T-helper 1 cell treated with Interleukin-12 subunit alpha and Interleukin-12 subunit beta and Interleukin-4 antibody, amounts not matched to agents 30 ng/mL and 1 ng/mL, for 36 hours (primary cell): ENCODE results near the gene GYS1. TPM values are rescaled to one million over a fixed set of nuclear protein-coding genes. Genes with fewer than 3 reads are reported as not detected.

Experiments
- intact Hi-C: fragments of 100-400 bp; cut with micrococcal nuclease; formaldehyde crosslinking; loops from one replicate; pipeline ENCODE4 v1.15.1; 2024
- total RNA-seq: library from RNA; stranded (reverse); gene quantifications from 2 replicates; pipeline ENCODE4 v1.2.3, GENCODE V29; 2022

Gene GYS1
- total RNA-seq, 1 donor from 2014 or later = 76.2 TPM

DNA sequence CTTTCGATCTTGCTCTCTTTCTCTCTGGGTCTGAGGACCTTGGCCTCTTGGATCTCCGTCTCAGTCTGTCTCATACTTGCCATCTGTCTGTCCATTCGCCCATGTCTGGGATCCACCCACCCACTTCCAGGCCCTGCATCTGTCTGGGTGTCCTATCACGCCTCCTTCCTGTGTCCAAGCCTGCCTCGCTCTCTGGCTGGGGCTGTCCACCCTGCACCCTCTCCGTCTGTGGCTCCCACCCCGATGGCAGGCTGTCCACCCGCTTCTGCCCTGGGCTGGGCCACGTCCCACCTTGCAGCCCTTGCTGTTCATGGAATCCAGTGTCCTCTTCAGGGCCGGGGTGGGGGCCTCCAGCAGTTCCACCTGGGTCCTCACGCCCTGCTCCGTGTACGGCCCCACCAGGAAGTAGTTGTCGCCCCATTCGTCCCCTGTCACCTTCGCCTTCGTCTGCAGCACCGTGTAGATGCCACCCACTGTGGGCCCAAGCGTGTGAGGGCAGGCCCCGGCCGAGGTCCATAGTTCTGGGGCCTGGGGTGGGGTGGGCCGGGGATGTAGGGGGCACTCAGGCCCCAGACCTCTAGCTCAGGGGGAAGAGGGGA, 2.0 kb downstream of the GYS1 start:
- intact Hi-C loops = loop anchor here (5.0 kb wide), 3 partner anchors 156 to 776 kb away; partner anchors contain the start of genes ALDH16A1, AP2A1 and PIH1D1

DNA sequence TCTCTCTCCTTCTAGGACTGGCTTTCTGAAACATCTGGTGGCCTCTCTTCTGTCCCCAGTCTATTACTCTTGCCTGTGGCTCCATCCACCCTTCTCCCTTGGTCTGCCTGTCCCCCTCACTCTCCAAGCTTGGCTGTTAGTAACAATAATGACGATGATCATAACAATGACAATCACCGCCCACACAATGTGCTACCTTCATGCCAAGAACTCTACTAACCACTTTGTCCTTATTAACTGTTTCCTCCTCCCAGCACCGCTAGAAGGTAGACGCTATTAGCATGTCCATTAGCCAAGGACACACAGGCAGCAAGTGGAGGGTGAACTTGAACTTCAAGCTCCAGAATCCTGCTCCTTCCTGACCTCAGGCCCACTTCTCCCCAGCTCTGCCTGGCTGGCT, 2.7 kb downstream of the GYS1 start:
- intact Hi-C loops = loop anchor here (5.0 kb wide), 3 partner anchors 157 to 777 kb away; partner anchors contain the start of genes ALDH16A1, AP2A1 and PIH1D1

- intact Hi-C loops = loop anchor here (5.0 kb wide), 3 partner anchors 158 to 778 kb away; partner anchors contain the start of genes ALDH16A1, AP2A1 and PIH1D1
Measured at GRCh38 chr19:48989701-48990291, 3.3 kb downstream of the GYS1 start.

DNA sequence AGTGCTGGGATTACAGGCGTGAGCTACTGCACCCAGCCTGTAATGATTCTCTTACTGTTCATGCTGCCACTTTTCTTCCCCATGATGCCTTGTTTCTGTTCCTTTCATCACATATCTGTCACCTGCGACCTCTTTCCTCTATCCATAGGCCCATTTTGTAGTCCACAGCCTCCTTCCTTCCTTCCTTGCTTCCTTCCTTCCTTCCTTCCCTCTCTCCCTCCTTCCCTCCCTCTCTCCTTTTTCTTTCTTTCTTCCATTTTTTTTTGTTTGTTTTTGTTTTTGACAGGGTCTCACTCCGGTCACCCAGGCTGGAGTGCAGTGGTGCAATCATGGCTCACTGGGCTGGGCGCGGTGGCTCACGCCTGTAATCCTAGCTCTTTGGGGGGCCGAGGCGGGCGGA, 4.2 kb downstream of the GYS1 start:
- intact Hi-C loops = no loop called here

DNA sequence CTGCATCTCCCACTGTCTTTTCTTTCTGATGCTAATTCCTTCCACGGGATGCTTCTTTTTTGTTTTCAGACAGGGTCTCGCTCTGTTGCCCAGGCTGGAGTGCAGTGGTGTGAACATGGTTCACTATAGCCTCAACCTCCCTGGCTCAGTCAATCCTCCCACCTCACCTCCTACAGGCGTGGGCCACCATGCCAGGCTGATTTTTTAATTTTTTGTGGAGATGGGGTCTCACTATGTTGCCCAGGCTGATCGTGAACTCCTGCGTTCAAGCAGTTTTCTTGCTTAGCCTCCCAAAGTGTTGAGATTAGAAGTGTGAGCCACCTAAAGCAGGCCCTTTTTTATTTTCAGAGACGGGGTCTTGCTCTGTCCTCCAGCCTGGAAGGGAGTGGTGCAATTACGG, 4.8 kb downstream of the GYS1 start:
- intact Hi-C loops = no loop called here

DNA sequence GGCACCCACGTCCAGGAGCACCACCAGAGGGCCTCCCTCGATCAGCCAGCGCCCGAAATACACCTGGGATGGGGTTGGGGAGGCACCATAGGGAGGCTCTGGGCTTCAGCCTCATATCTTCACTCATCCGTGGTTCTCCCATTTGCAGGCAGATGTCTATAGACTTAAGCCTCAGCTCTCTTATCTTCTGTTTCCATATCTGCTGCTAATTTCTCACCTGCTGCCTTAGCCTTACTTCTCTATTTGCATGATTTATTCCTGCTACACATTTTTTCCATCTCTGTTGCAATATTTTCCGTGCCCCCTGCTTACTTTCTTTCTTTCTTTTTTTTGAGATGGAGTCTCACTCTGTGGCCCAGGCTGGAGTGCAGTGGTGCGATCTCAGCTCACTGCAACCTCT, 5.8 kb downstream of the GYS1 start:
- intact Hi-C loops = no loop called here

- intact Hi-C loops = no loop called here
Measured at GRCh38 chr19:48986211-48986610, 6.9 kb downstream of the GYS1 start.

DNA sequence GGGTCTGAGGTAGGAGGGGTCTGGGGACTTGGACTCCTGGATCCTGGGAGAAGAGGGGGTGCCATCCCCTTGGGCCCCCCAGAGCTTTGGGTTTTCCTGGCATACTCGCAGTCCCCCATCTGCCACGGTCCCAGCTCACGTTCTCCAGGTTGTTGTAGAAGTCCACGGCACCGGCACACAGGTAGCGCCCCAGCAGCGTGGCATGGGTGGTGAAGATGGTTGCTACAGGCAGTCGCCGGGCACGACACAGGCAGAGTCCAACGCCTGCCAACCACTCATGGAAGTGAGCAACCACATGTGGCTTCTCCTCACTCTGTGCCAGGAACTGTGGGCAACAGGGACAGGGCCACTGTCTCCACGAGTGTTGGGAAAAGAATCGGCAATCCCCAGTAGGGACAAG, 7.4 kb downstream of the GYS1 start:
- intact Hi-C loops = no loop called here

DNA sequence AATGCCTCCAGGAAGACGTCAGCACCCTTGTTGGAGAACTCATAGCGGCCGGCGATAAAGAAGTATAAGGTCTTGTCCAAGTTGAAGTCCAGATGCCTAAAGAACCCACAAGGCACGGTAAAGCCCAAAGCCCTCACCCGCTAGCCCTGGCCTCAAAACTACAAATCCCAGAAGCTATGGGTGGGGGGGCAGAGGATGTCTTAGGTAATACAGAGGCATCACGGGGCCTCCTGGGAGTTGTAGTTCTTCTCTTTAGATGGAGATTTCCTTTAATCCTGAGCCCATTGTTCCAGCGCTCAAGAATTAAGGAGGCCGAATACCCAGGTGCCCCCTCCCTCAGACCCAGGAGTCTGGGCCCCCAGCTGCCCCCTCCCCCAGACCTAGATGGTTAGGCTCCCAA, 10.8 kb downstream of the GYS1 start:
- intact Hi-C loops = no loop called here

- intact Hi-C loops = no loop called here
Measured at GRCh38 chr19:48977061-48977460, 16.0 kb downstream of the GYS1 start.

DNA sequence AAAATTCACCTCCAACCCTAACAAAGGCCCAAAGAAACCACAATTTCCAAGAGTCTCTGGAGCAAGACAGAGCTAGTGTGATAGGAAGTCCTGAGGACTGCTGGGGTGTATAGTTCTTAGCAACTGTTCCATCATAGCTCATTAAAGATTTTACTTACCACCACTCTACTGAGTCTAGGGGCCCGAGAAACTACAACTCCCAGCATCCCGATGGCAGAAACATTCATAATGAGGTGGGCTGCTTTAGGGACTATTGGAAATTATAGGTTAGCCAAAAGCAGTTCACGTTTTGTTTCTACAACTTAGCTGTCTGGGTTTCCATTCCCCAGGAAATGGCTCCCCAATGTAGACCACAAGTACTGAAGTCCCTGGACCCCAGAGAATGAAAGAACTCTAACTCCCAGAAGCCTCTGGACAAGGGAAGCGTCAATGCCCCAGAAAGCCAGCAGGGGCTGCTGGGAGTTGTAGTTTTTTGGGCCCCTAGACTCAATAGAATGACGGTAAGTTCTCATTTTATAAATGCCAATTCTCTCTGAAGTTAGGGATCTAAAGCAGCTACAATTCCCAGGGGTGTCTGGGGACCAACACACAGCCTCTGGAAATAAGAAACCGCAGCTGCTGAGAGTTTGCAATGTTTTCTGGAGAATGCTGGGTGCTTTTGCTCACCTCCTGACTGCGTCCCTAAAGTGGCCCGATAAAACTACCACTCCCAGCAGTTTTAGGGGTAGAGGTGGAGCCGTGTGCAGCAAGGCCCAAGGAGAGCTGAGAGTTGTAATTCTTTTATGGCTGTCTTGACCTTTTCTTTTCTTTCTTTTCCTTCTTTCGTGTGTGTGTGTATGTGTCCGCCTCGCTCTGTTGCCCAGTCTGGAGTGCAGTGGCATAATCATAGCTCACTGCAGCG, 16.9 kb downstream of the GYS1 start:
- intact Hi-C loops = no loop called here

DNA sequence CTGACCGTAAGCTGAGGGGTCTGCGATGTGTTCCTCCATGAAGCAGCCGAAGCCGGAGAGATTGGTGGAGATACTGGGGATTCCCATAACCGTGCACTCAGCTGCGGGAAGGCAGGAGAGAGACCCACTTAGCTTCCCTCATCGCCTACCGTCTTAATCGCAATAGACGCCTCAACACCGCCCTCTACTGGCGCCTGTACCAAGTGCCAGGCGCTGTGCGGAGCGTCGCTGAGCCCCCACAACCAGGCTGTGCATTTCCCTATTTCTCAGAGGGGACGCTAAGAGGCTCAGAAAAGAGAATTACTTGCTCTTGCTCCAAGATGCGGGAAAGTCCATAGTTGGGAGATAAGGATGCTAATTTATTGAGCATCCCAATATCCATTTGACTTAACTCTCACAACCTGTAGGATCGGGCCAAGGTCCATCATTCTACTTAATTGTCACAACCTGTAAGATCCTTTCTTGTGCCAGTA, 22.1 kb downstream of the GYS1 start:
- intact Hi-C loops = loop anchor here (1.0 to 5.0 kb wide), 6 partner anchors 38 to 324 kb away; partner anchors contain the start of genes CA11 and DHDH

- intact Hi-C loops = loop anchor here (5.0 kb wide), 1 partner anchor 323 kb away; the partner anchor contains the start of gene CA11
Measured at GRCh38 chr19:48970139-48970766, 22.9 kb downstream of the GYS1 start.

DNA sequence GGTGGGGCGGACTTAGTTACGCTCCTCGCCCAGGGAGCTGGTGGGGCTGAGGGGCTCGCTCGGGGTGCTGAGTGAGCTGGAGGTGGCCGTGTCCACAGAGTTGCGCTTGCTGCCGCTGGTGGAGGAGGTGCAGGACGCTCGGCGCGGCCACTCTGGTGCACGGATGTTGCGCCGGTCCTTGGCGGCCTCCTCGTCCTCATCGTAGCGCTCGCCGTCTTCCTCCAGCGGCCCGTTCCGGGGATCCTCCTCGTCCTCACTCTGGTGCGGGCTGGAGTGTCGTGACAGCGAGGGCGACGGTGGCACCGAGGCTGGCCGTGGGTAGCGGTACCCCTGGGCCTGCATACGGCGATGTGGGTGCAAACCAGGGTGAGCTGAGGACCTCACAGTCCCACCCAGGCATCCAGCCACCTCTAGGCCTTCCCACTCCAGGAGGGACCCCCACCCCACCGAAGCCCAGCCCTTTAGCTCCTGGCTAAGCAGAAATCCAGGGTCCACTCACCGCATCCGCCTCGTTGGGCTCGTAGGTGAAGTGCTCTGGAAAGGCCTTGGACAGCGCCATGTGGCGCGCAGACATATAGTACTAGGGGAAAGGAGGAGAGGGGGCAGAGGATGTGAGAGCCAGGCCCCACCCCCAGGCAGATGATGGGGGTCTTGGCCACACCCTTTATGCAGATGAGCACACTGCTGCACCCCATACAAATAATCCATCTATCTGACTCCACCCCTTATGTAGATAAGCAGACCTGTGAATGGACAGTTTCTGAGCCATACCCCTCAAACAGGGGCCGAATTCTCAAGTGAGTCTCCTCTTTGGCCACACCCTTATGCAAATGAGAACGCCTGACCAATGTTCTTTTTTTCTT, 23.6 kb downstream of the GYS1 start:
- intact Hi-C loops = loop anchor here (5.0 to 10.0 kb wide), 2 partner anchors 322 to 465 kb away; partner anchors contain the start of gene CA11

DNA sequence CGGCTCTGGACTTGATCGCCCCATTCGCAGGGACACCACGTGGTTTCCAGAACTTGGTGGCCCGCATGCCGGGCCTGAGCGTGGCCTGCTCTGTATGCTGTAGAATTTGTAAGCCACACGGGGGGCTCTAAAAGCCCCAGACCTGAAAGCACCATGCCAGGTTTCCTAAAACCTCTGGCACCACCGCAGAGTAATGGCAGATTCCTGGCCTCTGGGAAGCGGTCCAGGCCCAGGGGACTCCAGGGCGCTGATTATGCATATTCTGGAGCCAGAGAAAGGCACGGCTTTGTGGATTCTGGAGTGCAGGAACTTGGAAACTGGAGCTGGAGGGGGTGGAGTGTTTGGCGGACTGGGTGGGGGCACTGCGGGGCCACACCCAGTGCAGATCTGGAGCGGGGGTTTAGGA, 24.3 kb downstream of the GYS1 start:
- intact Hi-C loops = loop anchor here (10.0 kb wide), 1 partner anchor 464 kb away; no protein-coding TSS in a partner anchor

- intact Hi-C loops = loop anchor here (10.0 kb wide), 1 partner anchor 463 kb away; no protein-coding TSS in a partner anchor
Measured at GRCh38 chr19:48968179-48968661, 24.9 kb downstream of the GYS1 start.

- intact Hi-C loops = loop anchor here (10.0 kb wide), 1 partner anchor 463 kb away; no protein-coding TSS in a partner anchor
Measured at GRCh38 chr19:48967346-48968178, 25.5 kb downstream of the GYS1 start.

GRCh38 chr19:48966541-48967345, 26.4 kb downstream of the GYS1 start:
- intact Hi-C loops = loop anchor here (1.0 to 10.0 kb wide), 2 partner anchors 108 to 462 kb away; no protein-coding TSS in a partner anchor
